A172 (cell line): ENCODE data around the gene GNAI3. TPM values are rescaled to one million over a fixed set of nuclear protein-coding genes. Genes with fewer than 3 reads are reported as not detected.

ENCODE experiments used
- DNase-seq: peaks from one replicate; pipeline ENCODE4 v3.0.0-alpha.2; 2015; ENCODE audit warnings: low spot score
- total RNA-seq: library from RNA; depleted of rRNA; stranded (reverse); fragments of >200 nt; shearing (Covaris generic); gene quantifications from 2 replicates; pipeline ENCODE4 v1.2.3, GENCODE V29; 2014

GNAI3 gene
- total RNA-seq, 1 experiment from 2014 or later, result 14.8 TPM

- DNase-seq, result no peak
Observed at GRCh38 chr1:109527098-109527811, 21.2 kb upstream of the GNAI3 start.

- no peak for DNase-seq
Observed at GRCh38 chr1:109527846-109528695, 20.3 kb upstream of the GNAI3 start.

GRCh38 chr1:109528712-109529111 lies 19.7 kb upstream of the GNAI3 start:
- DNase-seq, result no peak

GRCh38 chr1:109529881-109530456 lies 18.4 kb upstream of the GNAI3 start:
- DNase-seq, result no peak

GRCh38 chr1:109530457-109531087 lies 17.8 kb upstream of the GNAI3 start:
- DNase-seq, result no peak

GRCh38 chr1:109531380-109531779 lies 17.0 kb upstream of the GNAI3 start:
- no peak for DNase-seq

GRCh38 chr1:109531826-109532364 lies 16.5 kb upstream of the GNAI3 start:
- no peak for DNase-seq

- DNase-seq, result peak; percentile 69
Observed at GRCh38 chr1:109532365-109533136, 15.9 kb upstream of the GNAI3 start.

- DNase-seq, result no peak
Observed at GRCh38 chr1:109534307-109534858, 14.0 kb upstream of the GNAI3 start.

GRCh38 chr1:109535481-109535880 lies 12.9 kb upstream of the GNAI3 start:
- no peak for DNase-seq

GRCh38 chr1:109535971-109536491 lies 12.4 kb upstream of the GNAI3 start:
- DNase-seq, result no peak

GRCh38 chr1:109537450-109538178 lies 10.8 kb upstream of the GNAI3 start:
- no peak for DNase-seq

- DNase-seq, result no peak
Observed at GRCh38 chr1:109538827-109539555, 9.4 kb upstream of the GNAI3 start.

- DNase-seq, result no peak
Observed at GRCh38 chr1:109539676-109540075, 8.7 kb upstream of the GNAI3 start, which contains the start of gene GPR61. TSS of gene GPR61 (plus strand) at chr1:109539872. CDS start at chr1:109543023, 3,151 bp downstream.

- no peak for DNase-seq
Observed at GRCh38 chr1:109541102-109541501, 7.3 kb upstream of the GNAI3 start.

GRCh38 chr1:109542657-109543056 lies 5.8 kb upstream of the GNAI3 start:
- no peak for DNase-seq

- DNase-seq, result no peak
Observed at GRCh38 chr1:109543283-109543987, 5.0 kb upstream of the GNAI3 start.

- DNase-seq, result no peak
Observed at GRCh38 chr1:109543988-109544735, 4.3 kb upstream of the GNAI3 start.
